Esophagus muscularis mucosa (tissue), 4 donors: ENCODE data around the gene CNIH2.

Experiments
- EP300 ChIP-seq: sonication (generic); formaldehyde crosslinking; IDR thresholded peaks from one replicate; pipeline ENCODE4 v1.6.1; 2017; ENCODE audit warnings: antibody characterized with exemption
- POLR2AphosphoS5 ChIP-seq, 2 donors: sonication (generic); formaldehyde crosslinking; IDR thresholded peaks; one replicate each; pipeline ENCODE4 v1.6.1; 2017; ENCODE audit warnings: antibody characterized with exemption in 2 of 2
- TF ChIP-seq, protein P1 (sequence below), 3 experiments: fragments of 200-600 bp in 2 of 3; fragments of 450-650 bp in 1 of 3; sonication (generic) in 2 of 3; IDR thresholded peaks; one replicate each; pipeline ENCODE4 v1.5.1; 2017 to 2019; ENCODE audit warnings: antibody characterized with exemption in 3 of 3, mild to moderate bottlenecking in 2 of 3, moderate library complexity in 1 of 3

DNA sequence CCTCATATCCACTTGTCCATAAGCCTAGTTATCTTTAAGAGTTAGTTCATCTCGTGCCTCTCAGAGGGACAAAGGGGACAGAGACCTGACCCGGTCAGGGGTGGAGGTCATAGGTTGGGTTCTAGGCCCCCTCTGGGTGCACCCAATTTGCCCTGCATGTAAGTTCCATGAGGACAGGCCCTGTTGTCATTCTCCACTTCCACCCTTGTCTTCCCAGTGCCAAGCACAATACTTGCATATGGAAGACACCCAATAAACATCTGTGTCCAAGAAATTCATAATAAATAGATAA lies 12.3 kb downstream of the CNIH2 start:
- no peak for TF ChIP-seq EP300
- TF ChIP-seq, protein P1, sequence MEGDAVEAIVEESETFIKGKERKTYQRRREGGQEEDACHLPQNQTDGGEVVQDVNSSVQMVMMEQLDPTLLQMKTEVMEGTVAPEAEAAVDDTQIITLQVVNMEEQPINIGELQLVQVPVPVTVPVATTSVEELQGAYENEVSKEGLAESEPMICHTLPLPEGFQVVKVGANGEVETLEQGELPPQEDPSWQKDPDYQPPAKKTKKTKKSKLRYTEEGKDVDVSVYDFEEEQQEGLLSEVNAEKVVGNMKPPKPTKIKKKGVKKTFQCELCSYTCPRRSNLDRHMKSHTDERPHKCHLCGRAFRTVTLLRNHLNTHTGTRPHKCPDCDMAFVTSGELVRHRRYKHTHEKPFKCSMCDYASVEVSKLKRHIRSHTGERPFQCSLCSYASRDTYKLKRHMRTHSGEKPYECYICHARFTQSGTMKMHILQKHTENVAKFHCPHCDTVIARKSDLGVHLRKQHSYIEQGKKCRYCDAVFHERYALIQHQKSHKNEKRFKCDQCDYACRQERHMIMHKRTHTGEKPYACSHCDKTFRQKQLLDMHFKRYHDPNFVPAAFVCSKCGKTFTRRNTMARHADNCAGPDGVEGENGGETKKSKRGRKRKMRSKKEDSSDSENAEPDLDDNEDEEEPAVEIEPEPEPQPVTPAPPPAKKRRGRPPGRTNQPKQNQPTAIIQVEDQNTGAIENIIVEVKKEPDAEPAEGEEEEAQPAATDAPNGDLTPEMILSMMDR (IDR thresholded peaks at IDR 0.05), result no peak
- TF ChIP-seq POLR2AphosphoS5 (IDR thresholded peaks at IDR 0.05), result no peak
